HEK293 (cell line): ENCODE results near the gene ACSM3.
"Not testable (repeated sequence)": the region's sequence is repeated elsewhere in the genome, so short reads cannot be mapped to it uniquely, and the experiment has no call there.

ENCODE experiments used
- CTCF ChIA-PET: fragments of 350-600 bp; formaldehyde crosslinking; extraction: SDS; loops from one replicate; lab custom pipeline; 2021; ENCODE audit warnings: antibody characterized with exemption; lab: Yijun Ruan, JAX
- POLR2A ChIA-PET: fragments of 300-600 bp; formaldehyde crosslinking; extraction: SDS; loops from one replicate; lab custom pipeline; 2020; ENCODE audit warnings: antibody characterized with exemption, inconsistent platforms; lab: Yijun Ruan, JAX
- H3K27ac ChIP-seq: fragments of 200-500 bp; sonication (Bioruptor generic); 2 replicates; pipeline ENCODE4 v1.5.1; 2014; ENCODE audit warnings: low read depth, low read length, control low read depth, inconsistent platforms; ENCODE audit errors: extremely low read depth
- H3K36me3 ChIP-seq, 2 experiments: fragments of 200-500 bp in 1 of 2; sonication (Bioruptor generic) in 1 of 2; 1 replicate in 1 of 2; 2 replicates in 1 of 2; pipeline ENCODE4 v1.5.1; 2014 to 2017; ENCODE audit warnings: inconsistent platforms in 2 of 2, low read length in 2 of 2; ENCODE audit not compliant: control insufficient read depth in 2 of 2, insufficient read depth in 1 of 2
- H3K4me1 ChIP-seq: fragments of 200-500 bp; sonication (Bioruptor generic); 2 replicates; pipeline ENCODE4 v1.5.1; 2014; ENCODE audit warnings: mild to moderate bottlenecking, low read length, inconsistent platforms; ENCODE audit not compliant: control insufficient read depth, insufficient read depth
- H3K4me3 ChIP-seq: 2 replicates; pipeline ENCODE4 v1.5.1; 2011; ENCODE audit warnings: low read depth, mild to moderate bottlenecking, control low read depth, low read length, moderate library complexity
- H3K9me3 ChIP-seq: fragments of 200-500 bp; sonication (Bioruptor generic); 2 replicates; pipeline ENCODE4 v1.5.1; 2014; ENCODE audit warnings: low read depth, low read length, inconsistent platforms; ENCODE audit not compliant: control insufficient read depth, insufficient read depth
- KLF10 ChIP-seq: fragments of 450-650 bp; IDR thresholded peaks from 2 replicates; pipeline ENCODE4 v1.5.1; 2018; ENCODE audit warnings: missing biosample characterization, mild to moderate bottlenecking, missing genetic modification characterization
- PRDM10 ChIP-seq: fragments of 450-650 bp; formaldehyde crosslinking; IDR thresholded peaks from 2 replicates; pipeline ENCODE4 v1.5.1; 2016; ENCODE audit warnings: missing biosample characterization, missing genetic modification characterization
- PRDM4 ChIP-seq: fragments of 450-650 bp; formaldehyde crosslinking; IDR thresholded peaks from 2 replicates; pipeline ENCODE4 v1.5.1; 2017; ENCODE audit warnings: missing biosample characterization, missing genetic modification characterization
- SETDB1 ChIP-seq: IDR thresholded peaks from one replicate; pipeline ENCODE4 v1.6.1; 2017; ENCODE audit warnings: mild to moderate bottlenecking, low read length, moderate library complexity, mixed read lengths; ENCODE audit not compliant: insufficient read length
- SP2 ChIP-seq: fragments of 450-650 bp; formaldehyde crosslinking; IDR thresholded peaks from 2 replicates; pipeline ENCODE4 v1.5.1; 2016; ENCODE audit warnings: missing biosample characterization, missing genetic modification characterization
- SP3 ChIP-seq: fragments of 450-650 bp; formaldehyde crosslinking; IDR thresholded peaks from 2 replicates; pipeline ENCODE4 v1.5.1; 2016; ENCODE audit warnings: missing biosample characterization, missing genetic modification characterization
- TRIM28 ChIP-seq: IDR thresholded peaks from 2 replicates; pipeline ENCODE4 v1.6.1; 2011; ENCODE audit warnings: low read length, control low read depth, borderline replicate concordance
- ZNF133 ChIP-seq: fragments of 450-650 bp; formaldehyde crosslinking; IDR thresholded peaks from 2 replicates; pipeline ENCODE4 v1.5.1; 2016; ENCODE audit warnings: missing biosample characterization, missing genetic modification characterization
- ZNF16 ChIP-seq: fragments of 450-650 bp; formaldehyde crosslinking; IDR thresholded peaks from 2 replicates; pipeline ENCODE4 v1.5.1; 2016; ENCODE audit warnings: low read depth, missing biosample characterization, missing genetic modification characterization
- ZNF174 ChIP-seq: fragments of 450-650 bp; formaldehyde crosslinking; IDR thresholded peaks from 2 replicates; pipeline ENCODE4 v1.5.0; 2017; ENCODE audit warnings: missing biosample characterization, mild to moderate bottlenecking, missing genetic modification characterization
- ZNF175 ChIP-seq: fragments of 450-650 bp; formaldehyde crosslinking; IDR thresholded peaks from 2 replicates; pipeline ENCODE4 v1.5.1; 2016; ENCODE audit warnings: missing biosample characterization, missing genetic modification characterization
- ZNF335 ChIP-seq: fragments of 450-650 bp; formaldehyde crosslinking; conservative IDR thresholded peaks from 2 replicates; pipeline ENCODE4 v1.5.1; 2016; ENCODE audit warnings: missing biosample characterization, missing genetic modification characterization
- ZNF341 ChIP-seq: fragments of 450-650 bp; formaldehyde crosslinking; IDR thresholded peaks from 2 replicates; pipeline ENCODE4; 2016; ENCODE audit warnings: low read depth, missing biosample characterization, missing genetic modification characterization
- ZNF37A ChIP-seq: fragments of 450-650 bp; IDR thresholded peaks from 2 replicates; pipeline ENCODE4 v1.5.1; 2018; ENCODE audit warnings: missing biosample characterization, missing genetic modification characterization
- ZNF513 ChIP-seq: fragments of 450-650 bp; IDR thresholded peaks from 2 replicates; pipeline ENCODE4 v1.5.1; 2018; ENCODE audit warnings: missing biosample characterization, missing genetic modification characterization
- ZNF555 ChIP-seq: fragments of 450-650 bp; formaldehyde crosslinking; conservative IDR thresholded peaks from 2 replicates; pipeline ENCODE4 v1.5.1; 2017; ENCODE audit warnings: missing biosample characterization, mild to moderate bottlenecking, missing genetic modification characterization, inconsistent platforms
- ZNF571 ChIP-seq: fragments of 450-650 bp; formaldehyde crosslinking; IDR thresholded peaks from 2 replicates; pipeline ENCODE4 v1.5.0; 2017; ENCODE audit warnings: missing biosample characterization, missing genetic modification characterization

Gene ACSM3

GRCh38 chr16:20763461-20764232 is at the start of gene ACSM3:
TSS of gene ACSM3 (plus strand) at chr16:20764014. CDS start at chr16:20770035, 6,021 bp downstream.
- TF ChIP-seq KLF10 (tag by site-specific recombination) (no peak), ZNF341 (tag by site-specific recombination) (0 out of 2 replicates have a peak, but pooled peaks have one; percentile 11), TRIM28 (0 out of 2 replicates have a peak, but pooled peaks have one; percentile 17), ZNF174 (no peak), PRDM4 (tag by site-specific recombination) (no peak), SP3 (tag by site-specific recombination) (peak; percentile 57), ZNF16 (tag by site-specific recombination) (no peak), PRDM10 (peak; percentile 84), ZNF37A (tag by site-specific recombination) (no peak), ZNF133 (no peak), ZNF175 (tag by site-specific recombination) (no peak), SP2 (tag by site-specific recombination) (peak; percentile 56), ZNF571 (no peak), ZNF555 (no peak), ZNF335 (tag by site-specific recombination) (peak; percentile 30; the same call in 1 of the 2 replicates), SETDB1 (peak; percentile 57)
- no peaks in the 10 kb centered on the region for H3K9me3 ChIP-seq
- ChIA-PET POLR2A (no interaction called here), CTCF (interaction anchor here (1.3 to 2.4 kb wide), 2 partner anchors 12 to 14 kb away, joined by 6 to 8 read pairs; no protein-coding TSS in a partner anchor)
- H3K36me3 ChIP-seq: no peaks in the 10 kb centered on the region
- no peak within 1 kb of the TSS for H3K27ac ChIP-seq
- H3K4me1 ChIP-seq: no peaks in the 10 kb centered on the region
- peak within 1 kb of the TSS; percentile 28 for H3K4me3 ChIP-seq

GRCh38 chr16:20717718-20718117 is 46.1 kb upstream of the ACSM3 start:
- H3K27ac ChIP-seq, POLR2A ChIA-PET, H3K4me1 ChIP-seq, H3K36me3 ChIP-seq, H3K4me3 ChIP-seq, H3K9me3 ChIP-seq: not testable (repeated sequence)
- CTCF ChIA-PET: interaction anchor here (0.6 kb wide), 1 partner anchor 819 kb away, joined by 3 read pairs; no protein-coding TSS in a partner anchor
- peak; percentile 80 for TF ChIP-seq ZNF513
